ENCODE measurements around the gene MAGI2.

Gene MAGI2

DNA sequence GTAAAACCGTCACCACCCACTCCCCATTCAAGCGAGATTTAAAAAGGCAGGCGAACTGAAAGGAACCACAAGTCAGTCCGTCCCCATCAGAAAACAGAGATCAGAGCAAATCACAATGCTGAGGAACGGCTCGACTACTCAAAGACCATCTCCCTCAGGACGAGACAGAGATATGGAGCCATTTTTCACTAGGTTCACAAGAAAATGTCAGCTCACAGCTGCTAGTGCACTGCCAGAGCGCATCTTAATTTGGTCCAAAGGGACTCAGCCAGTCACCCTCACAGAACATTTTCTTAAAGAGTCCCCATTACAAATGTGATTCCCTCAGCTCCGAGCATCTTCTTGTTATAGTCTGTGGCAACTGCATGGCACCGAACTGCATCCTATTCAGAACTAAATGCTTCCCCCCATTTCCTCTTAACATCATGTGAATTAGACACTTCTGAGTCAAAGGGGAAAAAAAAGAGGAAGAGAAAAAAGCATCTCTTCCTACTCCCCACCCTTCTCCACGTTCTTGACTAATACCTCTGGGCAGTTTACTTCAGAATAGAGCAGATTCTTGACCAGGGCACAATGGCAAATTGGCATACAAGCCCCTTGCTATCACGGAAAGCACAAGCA is 683.9 kb downstream of the MAGI2 start:
- peak; percentile 29 for DNase-seq

- DNase-seq, result no peak
Measured at GRCh38 chr7:78768859-78769258, 684.6 kb downstream of the MAGI2 start.

GRCh38 chr7:78765943-78766729 is 687.3 kb downstream of the MAGI2 start:
- DNase-seq, result no peak

DNA sequence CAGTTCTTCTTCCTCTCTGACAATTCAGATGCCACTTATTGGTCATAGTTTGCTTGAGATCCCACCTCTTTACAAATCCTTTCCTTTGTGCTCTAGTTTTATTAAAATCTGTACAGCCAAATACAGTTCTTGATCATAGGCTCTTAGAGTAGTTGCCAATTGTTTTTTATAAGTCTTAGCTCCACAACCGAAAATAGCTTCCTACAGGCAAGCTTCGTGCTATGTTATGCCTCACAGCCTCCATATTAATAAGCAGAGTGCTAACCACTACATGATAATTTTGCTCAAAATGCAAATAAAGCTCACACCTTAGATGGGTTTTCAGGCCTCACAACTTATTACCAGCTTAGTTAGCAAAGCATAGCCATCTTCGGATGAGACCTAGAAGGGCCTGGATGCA is 688.9 kb downstream of the MAGI2 start:
- DNase-seq, result no peak

- DNase-seq, result no peak
Measured at GRCh38 chr7:78762625-78763024, 690.8 kb downstream of the MAGI2 start.

DNA sequence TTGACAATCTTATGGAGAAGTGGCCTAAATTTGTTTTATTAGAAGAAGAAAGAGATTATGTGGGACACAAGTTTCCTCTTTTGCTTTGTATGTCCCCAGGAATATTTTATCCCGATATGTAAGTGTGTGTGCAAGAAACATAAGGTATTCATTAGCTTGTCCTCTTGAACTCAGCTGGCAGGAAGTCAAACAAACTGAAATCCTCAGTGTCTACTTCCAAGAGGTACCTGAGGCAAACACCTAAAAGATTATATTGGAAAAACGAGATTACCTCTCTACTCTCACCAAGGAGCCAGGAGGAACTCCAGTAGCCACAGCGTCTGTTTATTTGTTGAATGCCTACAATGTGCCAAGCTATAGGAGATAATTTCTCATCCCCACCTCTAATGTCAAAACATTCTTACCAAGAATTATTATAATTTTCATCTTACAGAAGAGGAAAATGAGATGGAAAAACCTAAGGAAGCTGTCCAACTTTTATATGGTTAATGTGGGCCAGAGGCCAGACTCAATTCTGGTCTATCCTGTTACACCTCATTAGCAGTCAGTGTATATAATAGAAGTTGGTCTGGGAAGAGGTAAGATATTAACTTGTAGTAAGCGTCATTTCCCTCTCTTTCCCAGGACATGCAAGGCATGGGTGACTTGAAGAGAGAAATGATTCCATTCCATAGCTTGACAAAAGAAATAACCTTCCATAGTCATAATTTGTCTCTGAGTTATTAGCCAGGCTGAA is 692.7 kb downstream of the MAGI2 start:
- no peak for DNase-seq

- no peak for DNase-seq
Measured at GRCh38 chr7:78752554-78752953, 700.9 kb downstream of the MAGI2 start.

- no peak for DNase-seq
Measured at GRCh38 chr7:78751253-78751652, 702.2 kb downstream of the MAGI2 start.

- DNase-seq, result no peak
Measured at GRCh38 chr7:78749052-78749746, 704.3 kb downstream of the MAGI2 start.

DNA sequence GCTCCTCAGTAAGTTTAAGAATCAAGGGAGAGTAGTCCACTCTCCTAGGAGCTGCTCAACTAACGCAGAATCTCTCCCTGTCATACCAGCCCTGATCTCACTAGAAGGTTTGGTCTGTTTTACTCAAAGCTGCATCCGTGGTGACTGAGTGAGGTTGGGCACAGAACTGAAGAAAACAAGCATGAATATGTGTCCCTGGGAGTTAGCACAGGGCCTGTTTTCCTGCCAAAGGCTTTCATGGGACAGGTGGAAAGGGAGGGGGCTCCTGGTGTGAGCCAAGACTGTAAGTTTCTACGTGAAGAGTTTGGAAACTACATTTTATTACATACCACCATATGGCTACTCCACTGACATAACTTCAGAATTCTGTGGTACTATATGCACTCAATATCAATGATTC is 705.9 kb downstream of the MAGI2 start:
- DNase-seq, result no peak

GRCh38 chr7:78746301-78746700 is 707.2 kb downstream of the MAGI2 start:
- DNase-seq, result no peak

DNA sequence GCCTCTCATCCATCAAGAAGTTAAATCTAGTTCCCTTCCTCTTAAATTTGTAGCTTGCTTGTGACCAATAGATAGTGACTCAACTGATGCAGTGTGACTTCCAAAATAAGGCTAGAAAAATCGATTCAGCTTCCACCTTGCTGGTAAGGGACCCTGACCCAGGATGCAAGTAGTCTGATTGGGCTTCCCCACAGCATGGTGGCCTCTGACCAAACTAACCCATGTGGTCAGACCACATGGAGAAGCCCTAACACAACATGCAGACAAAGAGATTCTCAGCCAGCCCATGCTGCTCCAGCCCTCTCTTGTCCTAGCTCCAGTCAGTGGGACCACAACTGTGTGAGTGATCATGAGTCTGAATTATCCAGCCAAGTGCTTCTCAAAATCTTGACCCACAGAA is 710.8 kb downstream of the MAGI2 start:
- DNase-seq, result no peak

DNA sequence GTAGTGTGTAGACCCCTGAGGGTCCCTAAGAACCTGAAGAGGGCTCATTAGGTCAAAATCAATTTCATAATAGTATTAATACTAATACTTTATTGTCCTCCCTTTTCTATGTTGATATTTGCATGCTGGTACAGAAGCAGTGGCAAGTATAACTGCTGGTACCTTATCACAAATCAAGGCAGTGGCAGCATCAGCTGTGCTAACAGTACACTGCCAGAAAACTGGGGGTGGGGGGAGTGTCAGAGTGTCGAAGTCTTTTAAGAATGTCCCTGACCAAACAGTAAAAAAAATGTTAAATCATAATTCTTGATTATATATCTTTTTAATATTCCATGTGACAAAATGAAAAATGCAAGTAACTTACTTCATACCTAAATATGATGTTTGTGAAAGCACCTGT is 716.9 kb downstream of the MAGI2 start:
- no peak for DNase-seq

DNA sequence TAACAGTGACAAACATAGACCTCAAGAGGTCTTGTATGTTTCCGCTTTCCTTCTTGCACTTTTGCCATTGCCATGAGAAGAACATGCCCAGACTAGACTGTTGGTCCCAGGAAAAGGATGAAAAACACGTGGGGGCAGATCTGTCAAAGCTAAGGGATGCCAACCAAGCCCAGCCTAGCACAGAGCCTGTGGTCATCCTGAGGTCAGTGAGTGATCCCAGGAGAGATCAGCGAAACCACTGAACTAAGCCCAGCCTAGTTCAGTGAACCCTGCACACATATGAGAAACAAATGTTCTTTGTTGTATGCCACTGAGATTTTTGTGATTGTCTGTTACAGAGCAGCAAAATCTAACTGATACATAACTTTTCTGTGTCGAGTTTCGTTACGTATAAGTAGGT is 718.8 kb downstream of the MAGI2 start:
- no peak for DNase-seq

GRCh38 chr7:78720066-78720465 is 733.4 kb downstream of the MAGI2 start:
- no peak for DNase-seq

DNA sequence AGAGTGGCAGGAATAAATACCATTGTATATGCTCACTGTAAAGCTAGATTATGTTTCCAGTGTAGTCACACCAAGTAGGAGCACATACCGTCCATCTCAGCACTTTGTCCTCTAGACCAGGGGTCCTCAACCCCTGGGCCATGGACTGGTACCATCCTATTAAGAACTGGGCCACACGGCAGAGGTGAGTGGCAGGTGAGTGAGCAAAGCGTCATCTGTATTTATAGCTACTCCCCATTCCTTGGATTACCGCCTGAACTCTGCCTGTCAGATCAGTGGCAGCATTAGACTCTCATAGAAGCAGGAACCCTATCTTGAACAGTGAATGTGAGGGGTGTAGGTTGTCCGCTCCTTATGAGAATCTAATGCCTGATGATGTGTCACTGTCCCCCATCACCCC is 735.3 kb downstream of the MAGI2 start:
- no peak for DNase-seq

DNA sequence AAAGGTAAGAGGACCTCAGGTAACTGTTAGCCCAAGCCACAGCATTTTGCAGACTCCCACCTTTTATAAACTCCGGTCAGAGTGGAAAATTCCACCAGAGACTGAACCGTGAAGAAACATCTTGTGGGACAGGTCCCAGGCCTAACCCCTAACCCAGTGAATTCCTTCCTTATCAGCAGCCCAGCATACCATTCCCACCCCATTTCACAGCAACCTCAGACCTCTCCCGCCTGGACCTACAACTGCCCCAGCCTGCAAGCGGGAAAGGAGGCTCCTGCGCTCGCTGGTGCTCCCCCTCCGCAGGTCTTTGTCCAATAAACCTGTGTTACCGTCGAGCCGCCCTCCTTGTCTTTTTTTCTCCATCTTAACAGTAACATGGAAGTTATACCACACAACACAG is 736.6 kb downstream of the MAGI2 start:
- DNase-seq, result no peak

- DNase-seq, result no peak
Measured at GRCh38 chr7:78714356-78714755, 739.1 kb downstream of the MAGI2 start.

GRCh38 chr7:78712111-78712510 is 741.4 kb downstream of the MAGI2 start:
- no peak for DNase-seq

- no peak for DNase-seq
Measured at GRCh38 chr7:78709658-78710057, 743.8 kb downstream of the MAGI2 start.

- DNase-seq, result no peak
Measured at GRCh38 chr7:78704504-78704903, 749.0 kb downstream of the MAGI2 start.

- peak; percentile 31 for DNase-seq
Measured at GRCh38 chr7:78703391-78703790, 750.1 kb downstream of the MAGI2 start.

GRCh38 chr7:78702770-78703169 is 750.7 kb downstream of the MAGI2 start:
- DNase-seq, result peak; percentile 96
